ENCODE results near the gene CA10.

The CA10 gene

GRCh38 chr17:51595826-51596398 is 562.6 kb downstream of the CA10 start:
- Histone ChIP-seq H3K4me2 (ENCODE audit: low read length) (no peak overlapping the region), H3K9ac (no peak overlapping the region), H2AFZ (no peak overlapping the region), H3K9me3 (ENCODE audit: control insufficient read depth, low read length) (no peaks in the 10 kb centered on the region), H3K27ac (no peak overlapping the region), H3K27me3 (ENCODE audit: control insufficient read depth, insufficient read depth, low read length) (no peaks in the 10 kb centered on the region), H3K36me3 (ENCODE audit: control insufficient read depth, insufficient read depth, low read length) (no peaks in the 10 kb centered on the region), H3K4me3 (ENCODE audit: low read depth, low read length) (no peak overlapping the region), H3K4me1 (no peaks in the 10 kb centered on the region), H3K79me2 (no peaks in the 10 kb centered on the region)
- TF ChIP-seq, protein P1, sequence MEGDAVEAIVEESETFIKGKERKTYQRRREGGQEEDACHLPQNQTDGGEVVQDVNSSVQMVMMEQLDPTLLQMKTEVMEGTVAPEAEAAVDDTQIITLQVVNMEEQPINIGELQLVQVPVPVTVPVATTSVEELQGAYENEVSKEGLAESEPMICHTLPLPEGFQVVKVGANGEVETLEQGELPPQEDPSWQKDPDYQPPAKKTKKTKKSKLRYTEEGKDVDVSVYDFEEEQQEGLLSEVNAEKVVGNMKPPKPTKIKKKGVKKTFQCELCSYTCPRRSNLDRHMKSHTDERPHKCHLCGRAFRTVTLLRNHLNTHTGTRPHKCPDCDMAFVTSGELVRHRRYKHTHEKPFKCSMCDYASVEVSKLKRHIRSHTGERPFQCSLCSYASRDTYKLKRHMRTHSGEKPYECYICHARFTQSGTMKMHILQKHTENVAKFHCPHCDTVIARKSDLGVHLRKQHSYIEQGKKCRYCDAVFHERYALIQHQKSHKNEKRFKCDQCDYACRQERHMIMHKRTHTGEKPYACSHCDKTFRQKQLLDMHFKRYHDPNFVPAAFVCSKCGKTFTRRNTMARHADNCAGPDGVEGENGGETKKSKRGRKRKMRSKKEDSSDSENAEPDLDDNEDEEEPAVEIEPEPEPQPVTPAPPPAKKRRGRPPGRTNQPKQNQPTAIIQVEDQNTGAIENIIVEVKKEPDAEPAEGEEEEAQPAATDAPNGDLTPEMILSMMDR (IDR thresholded peaks at IDR 0.05) = no peak

- Histone ChIP-seq H3K9ac (no peak overlapping the region), H3K9me3 (ENCODE audit: control insufficient read depth, low read length) (no peaks in the 10 kb centered on the region), H3K4me2 (ENCODE audit: low read length) (no peak overlapping the region), H3K27me3 (ENCODE audit: control insufficient read depth, insufficient read depth, low read length) (no peaks in the 10 kb centered on the region), H3K4me3 (ENCODE audit: low read depth, low read length) (no peak overlapping the region), H2AFZ (no peak overlapping the region), H3K36me3 (ENCODE audit: control insufficient read depth, insufficient read depth, low read length) (no peaks in the 10 kb centered on the region), H3K4me1 (no peaks in the 10 kb centered on the region), H3K27ac (no peak overlapping the region), H3K79me2 (no peaks in the 10 kb centered on the region)
- TF ChIP-seq, protein P1 (IDR thresholded peaks at IDR 0.05) = no peak
Observed at GRCh38 chr17:51590071-51590656, 568.4 kb downstream of the CA10 start.

- H3K27ac ChIP-seq = no peak overlapping the region
- no peaks in the 10 kb centered on the region for H3K36me3 ChIP-seq (ENCODE audit: control insufficient read depth, insufficient read depth, low read length)
- H3K4me2 ChIP-seq (ENCODE audit: low read length) = no peak overlapping the region
- TF ChIP-seq, protein P1 (IDR thresholded peaks at IDR 0.05) = no peak
- no peaks in the 10 kb centered on the region for H3K79me2 ChIP-seq
- H3K27me3 ChIP-seq (ENCODE audit: control insufficient read depth, insufficient read depth, low read length) = no peaks in the 10 kb centered on the region
- H3K9me3 ChIP-seq (ENCODE audit: control insufficient read depth, low read length) = no peaks in the 10 kb centered on the region
- H2AFZ ChIP-seq = no peak overlapping the region
- H3K4me1 ChIP-seq = no peaks in the 10 kb centered on the region
- H3K9ac ChIP-seq = no peak overlapping the region
- no peak overlapping the region for H3K4me3 ChIP-seq (ENCODE audit: low read depth, low read length)
Observed at GRCh38 chr17:51588063-51588462, 570.5 kb downstream of the CA10 start.

DNA sequence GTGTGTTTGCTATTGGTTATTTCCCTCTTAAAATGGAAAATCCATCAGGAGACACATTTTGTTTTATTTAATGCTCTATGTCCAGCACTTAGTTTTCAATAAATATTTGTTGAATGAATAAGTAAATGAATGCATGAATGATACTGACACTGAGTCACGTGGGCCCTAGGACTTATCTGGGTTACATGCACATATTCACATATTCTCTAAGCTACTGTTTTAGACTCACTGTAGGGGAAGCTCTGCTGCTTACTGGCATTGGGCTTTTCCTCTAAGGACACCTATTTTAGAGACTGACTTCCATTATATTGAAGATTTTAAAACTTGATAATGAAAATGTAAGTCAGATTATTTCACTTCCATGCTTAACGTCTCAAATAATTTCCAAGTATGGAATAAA is 571.0 kb downstream of the CA10 start:
- no peaks in the 10 kb centered on the region for H3K9me3 ChIP-seq (ENCODE audit: control insufficient read depth, low read length)
- H3K79me2 ChIP-seq = no peaks in the 10 kb centered on the region
- no peak overlapping the region for H2AFZ ChIP-seq
- no peak overlapping the region for H3K27ac ChIP-seq
- H3K9ac ChIP-seq = no peak overlapping the region
- TF ChIP-seq, protein P1 (IDR thresholded peaks at IDR 0.05) = no peak
- no peak overlapping the region for H3K4me2 ChIP-seq (ENCODE audit: low read length)
- H3K4me3 ChIP-seq (ENCODE audit: low read depth, low read length) = no peak overlapping the region
- H3K27me3 ChIP-seq (ENCODE audit: control insufficient read depth, insufficient read depth, low read length) = no peaks in the 10 kb centered on the region
- H3K4me1 ChIP-seq = no peaks in the 10 kb centered on the region
- no peaks in the 10 kb centered on the region for H3K36me3 ChIP-seq (ENCODE audit: control insufficient read depth, insufficient read depth, low read length)

All from parathyroid adenoma (tissue), 2 donors.